ENCODE measurements around the gene SLC9A7.

SLC9A7 gene

GRCh38 chrX:46710927-46711623 is 47.8 kb downstream of the SLC9A7 start:
- TF ChIP-seq CTCF (IDR thresholded peaks at IDR 0.05; ENCODE audit: borderline replicate concordance, control extremely low read depth, extremely low read depth, insufficient read depth, missing control alignments) = no peak
- in situ Hi-C loops (cut with MboI; ENCODE audit: low sequenced_read_pairs, unreplicated experiment) = no loop called here
- DNase-seq (ENCODE audit: low spot score) = no peak

GRCh38 chrX:46710425-46710824 is 48.5 kb downstream of the SLC9A7 start:
- in situ Hi-C loops (cut with MboI; ENCODE audit: low sequenced_read_pairs, unreplicated experiment) = no loop called here
- no peak for TF ChIP-seq CTCF (IDR thresholded peaks at IDR 0.05; ENCODE audit: borderline replicate concordance, control extremely low read depth, extremely low read depth, insufficient read depth, missing control alignments)
- DNase-seq (ENCODE audit: low spot score) = no peak

- no peak for DNase-seq (ENCODE audit: low spot score)
- TF ChIP-seq CTCF (IDR thresholded peaks at IDR 0.05; ENCODE audit: borderline replicate concordance, control extremely low read depth, extremely low read depth, insufficient read depth, missing control alignments) = no peak
- in situ Hi-C loops (cut with MboI; ENCODE audit: low sequenced_read_pairs, unreplicated experiment) = no loop called here
Observed at GRCh38 chrX:46707274-46707965, 51.5 kb downstream of the SLC9A7 start.

GRCh38 chrX:46704767-46705386 is 54.0 kb downstream of the SLC9A7 start:
- in situ Hi-C loops (cut with MboI; ENCODE audit: low sequenced_read_pairs, unreplicated experiment) = no loop called here
- TF ChIP-seq CTCF (IDR thresholded peaks at IDR 0.05; ENCODE audit: borderline replicate concordance, control extremely low read depth, extremely low read depth, insufficient read depth, missing control alignments) = no peak
- peak; percentile 47 for DNase-seq (ENCODE audit: low spot score)

- in situ Hi-C loops (cut with MboI; ENCODE audit: low sequenced_read_pairs, unreplicated experiment) = no loop called here
Observed at GRCh38 chrX:46703980-46704379, 54.9 kb downstream of the SLC9A7 start.

More at GRCh38 chrX:46703980-46704379, 54.9 kb downstream of the SLC9A7 start:
- no peak for TF ChIP-seq CTCF (IDR thresholded peaks at IDR 0.05; ENCODE audit: borderline replicate concordance, control extremely low read depth, extremely low read depth, insufficient read depth, missing control alignments)
- DNase-seq (ENCODE audit: low spot score) = no peak
